Stimulated activated CD4-positive, alpha-beta T cell treated with anti-CD3 and anti-CD28 coated beads, TNF-alpha, amount 100 ng/mL, for 1 hour (primary cell): ENCODE results near the gene CCDC194.

Source experiments
- DNase-seq, 3 donors: peaks; one replicate each; pipeline ENCODE4 v3.0.0-alpha.2; 2020; ENCODE audit warnings: low read depth in 3 of 3, low spot score in 1 of 3

CCDC194 gene

DNA sequence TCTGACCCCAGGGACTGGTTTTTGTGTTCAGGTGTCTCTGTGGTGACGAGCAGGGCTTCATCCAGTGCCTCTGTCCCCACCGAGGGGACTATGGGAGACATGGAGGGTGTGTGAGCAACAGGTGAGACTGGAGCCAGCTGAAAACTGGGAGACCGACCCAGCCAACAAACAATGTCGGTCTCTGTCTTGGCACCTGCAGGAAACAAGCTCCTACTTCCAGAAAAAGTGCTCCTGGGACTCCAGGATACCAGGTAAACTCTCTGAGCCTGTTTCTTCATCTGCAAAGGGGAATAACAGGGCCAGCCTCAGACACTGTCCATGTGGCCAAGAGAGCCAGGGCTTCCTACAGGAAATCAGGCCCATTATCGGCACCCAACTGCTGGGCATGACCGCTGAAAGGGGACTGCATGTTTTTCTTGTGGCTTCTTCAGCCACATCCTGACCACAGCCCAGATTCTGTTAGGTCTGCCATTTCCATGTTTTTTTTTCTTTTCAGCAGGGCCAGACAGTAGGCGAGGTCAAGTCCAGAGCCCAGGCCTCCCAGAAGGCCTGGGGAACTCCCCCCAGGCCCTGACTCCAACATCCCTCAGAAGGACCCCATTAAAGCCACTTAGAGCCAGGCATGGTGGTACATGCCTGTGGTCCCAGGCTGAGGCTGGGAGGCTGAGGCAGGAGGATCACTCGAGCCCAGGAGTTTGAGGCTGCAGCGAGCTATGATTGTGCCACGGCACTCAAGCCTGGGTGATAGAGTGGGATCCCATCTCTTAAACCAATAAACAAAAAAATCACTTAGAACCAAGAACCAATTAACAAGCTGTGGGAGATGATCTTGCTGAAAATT is 12.3 kb upstream of the CCDC194 start:
- DNase-seq = no peak

- DNase-seq = no peak
These were observed 11.5 kb upstream of the CCDC194 start, which contains the start of gene BST2 for GRCh38 chr19:17405250-17406045. Gene BST2, minus strand, starts transcription at chr19:17405630. Its CDS starts 55 bp downstream, at chr19:17405575.

DNA sequence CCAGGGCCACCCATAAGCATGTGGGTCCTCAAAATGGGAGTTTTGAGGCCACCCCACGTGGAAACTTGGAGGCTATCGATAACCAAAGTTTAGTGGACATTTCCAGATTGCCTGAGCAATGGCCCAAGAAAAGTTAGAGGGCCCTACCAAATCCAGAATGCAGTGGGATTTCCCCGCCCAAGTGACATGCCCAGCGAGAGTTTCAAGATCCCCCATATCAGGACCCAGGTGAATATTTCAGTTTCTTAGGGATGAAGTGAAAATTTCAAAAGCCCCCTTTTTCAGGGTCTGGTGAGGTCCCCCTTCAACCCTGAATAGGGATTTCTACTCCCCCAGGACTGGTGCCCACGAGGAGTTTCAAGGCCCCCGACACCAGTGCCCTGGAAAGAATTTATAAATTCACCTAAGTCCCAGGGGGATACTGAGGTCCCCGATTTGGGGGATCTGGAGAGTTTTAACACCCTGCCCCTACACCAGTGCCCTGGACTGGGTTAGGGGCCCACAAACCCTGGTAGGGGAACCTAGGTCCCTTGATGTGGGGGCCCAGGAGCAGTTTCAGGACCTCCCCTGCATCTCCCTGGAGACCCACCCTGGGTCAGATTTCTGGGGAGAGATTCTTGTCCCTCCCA is 10.7 kb upstream of the CCDC194 start:
- DNase-seq = no peak

- no peak for DNase-seq
These were observed 10.0 kb upstream of the CCDC194 start for GRCh38 chr19:17404015-17404414.

DNA sequence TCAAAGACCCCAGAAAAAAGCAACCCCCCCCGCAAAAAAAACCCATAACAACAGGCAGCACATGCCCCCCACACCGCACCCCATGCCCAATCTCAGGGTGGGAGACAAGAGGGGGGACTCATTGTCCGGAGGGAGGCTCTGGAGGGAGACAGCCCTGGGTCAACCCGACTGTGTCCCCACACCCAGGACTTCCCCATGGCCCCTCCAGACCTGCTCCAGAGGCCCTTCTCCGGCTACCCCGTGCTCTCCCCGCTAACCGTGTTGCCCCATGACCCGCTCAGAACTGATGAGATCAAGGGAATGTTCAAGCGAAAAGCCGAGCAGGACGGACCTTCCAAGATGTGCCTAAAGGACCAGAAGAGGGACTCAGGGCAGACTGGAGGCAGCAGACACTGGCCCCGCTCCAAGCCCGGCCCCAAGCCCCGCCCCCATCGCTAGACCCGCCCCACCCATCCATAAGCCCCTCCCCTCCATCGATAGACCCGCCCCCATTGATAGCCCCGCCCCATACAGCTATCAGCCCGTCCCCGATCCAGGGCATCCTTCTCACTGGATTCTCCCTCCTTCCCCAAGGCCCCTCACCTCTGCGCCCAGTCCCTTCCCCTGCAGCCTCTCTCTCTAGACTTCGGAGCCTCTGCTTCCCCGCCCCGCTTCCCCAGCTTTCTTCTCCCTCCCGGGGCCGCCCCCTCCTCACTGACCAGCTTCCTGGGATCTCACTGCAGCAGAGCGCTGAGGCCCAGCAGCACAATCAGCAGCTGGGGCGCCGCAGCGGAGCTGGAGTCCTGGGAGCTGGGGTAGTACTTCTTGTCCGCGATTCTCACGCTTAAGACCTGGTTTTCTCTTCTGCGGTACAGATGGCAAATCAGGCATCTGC is 9.2 kb upstream of the CCDC194 start:
- DNase-seq = peak in 1 of 3 donors; percentile 46

DNA sequence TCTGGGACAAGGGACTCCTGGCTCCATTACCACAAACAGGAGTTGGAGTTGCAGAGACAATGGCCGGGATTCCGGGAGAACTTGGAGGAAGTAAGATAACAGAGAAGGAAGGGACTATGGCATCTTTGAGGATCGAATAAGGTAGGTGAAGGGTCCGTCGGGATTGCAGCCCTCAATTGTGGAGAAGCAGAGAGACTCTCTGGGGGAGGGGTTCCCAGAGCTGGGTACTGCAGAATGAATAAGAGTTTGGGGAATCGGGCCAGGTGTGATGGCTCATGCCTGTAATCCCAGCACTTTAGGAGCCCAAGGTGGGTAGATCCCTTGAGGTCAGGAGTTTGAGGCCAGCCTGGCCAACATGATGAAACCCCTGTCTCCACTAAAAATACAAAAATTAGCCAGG is 7.6 kb upstream of the CCDC194 start:
- no peak for DNase-seq

DNA sequence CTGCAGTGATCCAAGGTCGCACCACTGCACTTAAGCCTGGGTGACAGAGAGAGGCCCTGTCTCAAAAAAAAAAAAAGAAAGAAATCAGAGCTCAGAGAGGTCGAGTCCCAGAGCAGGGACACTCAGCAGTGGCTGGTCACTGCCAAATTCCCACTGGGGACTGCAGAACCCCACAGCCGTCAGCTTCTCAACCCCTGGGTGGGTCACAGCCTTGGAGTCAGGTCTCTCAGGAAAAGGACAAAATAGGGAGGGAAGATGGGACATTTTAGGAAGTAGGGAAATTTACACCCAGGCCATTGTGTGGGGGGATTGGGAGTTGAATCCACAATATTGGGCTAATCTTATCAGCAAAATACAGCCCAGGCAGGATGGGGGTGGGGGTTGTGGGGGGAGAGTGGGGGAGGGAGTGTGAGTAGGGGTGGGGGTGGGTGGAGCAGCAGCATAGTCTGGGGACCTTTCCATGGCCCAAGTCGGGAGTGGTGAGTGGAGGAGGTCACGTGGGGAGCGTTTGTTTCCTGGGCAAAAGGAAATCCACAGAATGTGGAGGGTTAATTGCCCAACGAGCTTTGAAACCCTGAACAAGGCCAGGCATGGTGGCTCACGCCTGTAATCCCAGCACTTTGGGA is 5.0 kb upstream of the CCDC194 start:
- DNase-seq = no peak

GRCh38 chr19:17394891-17395415 is 957 bp upstream of the CCDC194 start:
- DNase-seq = peak in 1 of 3 donors; percentile 68

GRCh38 chr19:17393002-17393401 is 994 bp downstream of the CCDC194 start:
- DNase-seq = no peak

GRCh38 chr19:17391371-17392151 is 2.4 kb downstream of the CCDC194 start:
- no peak for DNase-seq

DNA sequence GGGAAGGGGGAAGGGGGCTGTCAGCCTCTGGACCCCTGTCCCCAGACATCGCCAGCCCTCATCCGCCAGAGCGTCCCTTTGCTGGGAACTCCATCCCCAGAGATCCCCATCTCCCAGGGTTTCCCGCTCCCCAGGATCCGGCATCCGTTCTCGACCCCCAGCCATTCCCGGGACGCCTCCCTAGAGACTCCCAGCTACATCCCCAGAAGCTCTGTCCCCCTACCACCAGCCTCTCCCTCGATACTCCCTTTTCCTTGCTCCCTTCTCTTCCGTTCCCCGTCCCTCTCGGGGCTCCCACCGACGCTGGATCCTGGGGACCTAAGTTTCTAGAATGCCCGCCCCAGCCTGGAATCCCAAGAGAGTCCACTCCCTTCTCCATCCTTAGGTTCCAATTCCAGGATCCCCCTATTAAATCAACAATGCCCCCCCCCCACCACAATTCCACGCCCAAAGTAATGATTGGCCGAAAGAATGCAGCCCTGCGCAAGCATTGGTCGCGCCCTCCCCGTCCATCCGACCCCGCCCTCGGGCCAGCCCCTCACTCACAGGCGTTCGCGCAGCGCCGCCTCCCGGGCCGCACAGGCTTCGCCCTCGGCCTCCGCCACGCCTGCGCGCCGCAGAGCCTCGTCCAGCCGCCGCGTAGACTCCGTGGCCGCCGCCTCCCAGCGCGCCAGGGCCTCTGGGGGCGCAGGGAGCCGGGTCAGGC is 3.2 kb downstream of the CCDC194 start:
- DNase-seq = peak; percentile 65 to 86 (median 74)

DNA sequence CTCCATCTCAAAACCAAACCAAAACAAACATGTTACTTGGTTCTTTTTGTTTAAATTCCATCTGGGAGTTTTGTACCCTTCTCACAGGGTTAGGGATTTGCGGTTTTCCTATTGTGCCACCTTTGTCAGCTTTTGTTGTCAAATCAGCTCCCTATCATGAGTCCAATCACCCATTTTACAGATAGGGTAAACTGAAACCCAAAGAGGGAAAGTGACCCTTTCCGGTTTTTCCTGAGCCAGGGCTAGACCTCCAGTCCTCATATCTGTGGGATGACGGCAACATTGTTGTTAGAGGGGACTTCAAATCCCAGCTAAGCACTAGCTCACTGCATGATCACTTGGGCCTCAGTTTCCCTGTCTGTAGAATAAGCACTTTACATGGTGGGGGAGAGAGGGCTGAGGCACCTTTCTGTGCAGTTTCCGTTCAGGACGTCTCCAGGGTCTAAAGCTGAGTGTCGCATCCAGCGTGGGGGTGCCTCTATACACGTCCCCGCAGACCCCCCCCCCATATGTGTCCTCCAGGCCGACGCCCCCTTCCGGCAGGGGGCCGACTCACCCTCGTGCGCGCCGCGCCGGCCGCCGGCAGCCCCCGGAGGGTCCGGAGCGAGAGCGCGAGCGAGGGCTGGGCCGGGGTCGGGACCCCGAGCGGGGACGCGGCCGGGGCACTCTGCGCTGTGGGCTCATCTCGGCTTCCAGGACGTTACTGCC is 3.9 kb downstream of the CCDC194 start:
- DNase-seq = no peak

- DNase-seq = no peak
These were observed 4.7 kb downstream of the CCDC194 start for GRCh38 chr19:17389288-17389687.

- peak in 1 of 3 donors; percentile 55 for DNase-seq
These were observed 8.0 kb downstream of the CCDC194 start for GRCh38 chr19:17385878-17386611.

GRCh38 chr19:17380426-17381138 is 13.4 kb downstream of the CCDC194 start:
- no peak for DNase-seq

GRCh38 chr19:17379221-17379631 is 14.8 kb downstream of the CCDC194 start:
- DNase-seq = no peak

DNA sequence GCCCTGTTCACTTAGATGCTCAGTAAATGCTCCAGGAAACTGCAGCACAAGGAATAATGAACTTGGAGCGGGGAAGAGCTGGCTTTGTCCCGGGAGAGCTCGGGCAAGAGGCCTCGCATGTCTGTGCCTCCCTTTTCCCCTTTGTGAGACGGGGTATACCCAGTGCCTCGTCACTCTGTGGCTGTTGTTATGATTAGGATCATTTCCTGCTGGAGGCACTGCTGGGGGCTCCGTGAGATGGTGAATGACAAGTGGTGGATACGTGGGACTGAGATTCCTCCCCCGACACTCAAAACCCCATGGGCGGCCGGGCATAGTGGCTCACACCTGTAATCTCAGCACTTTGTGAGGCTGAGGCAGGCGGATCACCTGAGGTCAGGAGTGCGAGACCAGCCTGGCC is 15.7 kb downstream of the CCDC194 start:
- DNase-seq = no peak
